HL-60 (cell line): ENCODE data around the gene PTPRG.

Experiments used
- DNase-seq, 2 experiments: peaks; one replicate each; pipeline ENCODE4 v3.0.0-alpha.2; 2010 to 2020; ENCODE audit warnings: low read depth in 1 of 2, low spot score in 1 of 2
- H3K27ac ChIP-seq: fragments of 250-450 bp; sonication (Bioruptor Pico); replicated peaks from 2 replicates; pipeline ENCODE4 v1.5.1; 2020; ENCODE audit warnings: mild to moderate bottlenecking, moderate library complexity
- H3K27me3 ChIP-seq: fragments of 250-450 bp; sonication (Bioruptor Pico); 2 replicates; pipeline ENCODE4 v1.5.1; 2021; ENCODE audit warnings: mild to moderate bottlenecking, moderate library complexity; ENCODE audit not compliant: insufficient read depth, poor library complexity, severe bottlenecking
- H3K4me3 ChIP-seq: replicated peaks from 2 replicates; pipeline ENCODE4 v1.5.1; 2011; ENCODE audit warnings: mild to moderate bottlenecking, control low read depth, low read length; ENCODE audit not compliant: insufficient read depth
- CTCF ChIP-seq: IDR thresholded peaks from one replicate; pipeline ENCODE4 v1.5.1; 2011; ENCODE audit warnings: low read length, control low read depth, inconsistent platforms; ENCODE audit not compliant: insufficient read depth
- GABPA ChIP-seq: IDR thresholded peaks from 2 replicates; pipeline ENCODE4 v1.6.1; 2012; ENCODE audit warnings: low read depth
- POLR2AphosphoS5 ChIP-seq: IDR thresholded peaks from 2 replicates; pipeline ENCODE4 v1.6.1; 2012; ENCODE audit warnings: low read depth
- REST ChIP-seq: IDR thresholded peaks from 2 replicates; pipeline ENCODE4 v1.6.1; 2012; ENCODE audit warnings: low read depth; ENCODE audit not compliant: insufficient replicate concordance
- SPI1 ChIP-seq: IDR thresholded peaks from 2 replicates; pipeline ENCODE4 v1.6.1; 2012; ENCODE audit warnings: low read depth, mild to moderate bottlenecking, borderline replicate concordance

The PTPRG gene

GRCh38 chr3:62015111-62015510 lies 453.7 kb downstream of the PTPRG start:
- no peaks in the 10 kb centered on the region for H3K27me3 ChIP-seq

GRCh38 chr3:62019906-62020305 lies 458.5 kb downstream of the PTPRG start:
- Histone ChIP-seq H3K27ac (no peak overlapping the region), H3K4me3 (no peak overlapping the region), H3K27me3 (no peaks in the 10 kb centered on the region)
- TF ChIP-seq SPI1 (no peak), GABPA (no peak), POLR2AphosphoS5 (no peak), REST (no peak)
- DNase-seq = no peak

More at GRCh38 chr3:62015111-62015510, 453.7 kb downstream of the PTPRG start:
- TF ChIP-seq SPI1 = no peak
- no peak for TF ChIP-seq REST
- TF ChIP-seq CTCF = no peak
- TF ChIP-seq GABPA = no peak
- TF ChIP-seq POLR2AphosphoS5 = no peak
- no peak for DNase-seq
- Histone ChIP-seq H3K4me3 (no peak overlapping the region), H3K27ac (no peak overlapping the region)

- H3K4me3 ChIP-seq = no peak overlapping the region
- no peak for DNase-seq
These were observed 459.3 kb downstream of the PTPRG start for GRCh38 chr3:62020706-62021105.

More at GRCh38 chr3:62020706-62021105, 459.3 kb downstream of the PTPRG start:
- Histone ChIP-seq H3K27ac (no peak overlapping the region), H3K27me3 (no peaks in the 10 kb centered on the region)
- TF ChIP-seq CTCF (no peak), POLR2AphosphoS5 (no peak), REST (no peak), SPI1 (no peak), GABPA (no peak)
